RWPE1 (cell line): ENCODE measurements around the gene FOXG1.

Source experiments
- CTCF ChIA-PET: fragments of 350-600 bp; sonication (Branson Sonifier 250); formaldehyde crosslinking; extraction: SDS; loops from one replicate; lab custom pipeline; 2021; lab: Yijun Ruan, JAX
- POLR2A ChIA-PET: fragments of 400-600 bp; formaldehyde crosslinking; extraction: SDS; loops from one replicate; lab custom pipeline; 2020; ENCODE audit warnings: antibody characterized with exemption; ENCODE audit not compliant: low non-redundant PET; lab: Yijun Ruan, JAX
- DNase-seq: peaks from one replicate; pipeline ENCODE4 v3.0.0; 2012; ENCODE audit warnings: low spot score
- H3K27ac ChIP-seq: fragments of 450-650 bp; 2 replicates; pipeline ENCODE4 v1.5.1; 2017
- CTCF ChIP-seq: fragments of 450-650 bp; conservative IDR thresholded peaks from 2 replicates; pipeline ENCODE4 v1.5.1; 2017; ENCODE audit warnings: low read depth, mild to moderate bottlenecking

Gene FOXG1

DNA sequence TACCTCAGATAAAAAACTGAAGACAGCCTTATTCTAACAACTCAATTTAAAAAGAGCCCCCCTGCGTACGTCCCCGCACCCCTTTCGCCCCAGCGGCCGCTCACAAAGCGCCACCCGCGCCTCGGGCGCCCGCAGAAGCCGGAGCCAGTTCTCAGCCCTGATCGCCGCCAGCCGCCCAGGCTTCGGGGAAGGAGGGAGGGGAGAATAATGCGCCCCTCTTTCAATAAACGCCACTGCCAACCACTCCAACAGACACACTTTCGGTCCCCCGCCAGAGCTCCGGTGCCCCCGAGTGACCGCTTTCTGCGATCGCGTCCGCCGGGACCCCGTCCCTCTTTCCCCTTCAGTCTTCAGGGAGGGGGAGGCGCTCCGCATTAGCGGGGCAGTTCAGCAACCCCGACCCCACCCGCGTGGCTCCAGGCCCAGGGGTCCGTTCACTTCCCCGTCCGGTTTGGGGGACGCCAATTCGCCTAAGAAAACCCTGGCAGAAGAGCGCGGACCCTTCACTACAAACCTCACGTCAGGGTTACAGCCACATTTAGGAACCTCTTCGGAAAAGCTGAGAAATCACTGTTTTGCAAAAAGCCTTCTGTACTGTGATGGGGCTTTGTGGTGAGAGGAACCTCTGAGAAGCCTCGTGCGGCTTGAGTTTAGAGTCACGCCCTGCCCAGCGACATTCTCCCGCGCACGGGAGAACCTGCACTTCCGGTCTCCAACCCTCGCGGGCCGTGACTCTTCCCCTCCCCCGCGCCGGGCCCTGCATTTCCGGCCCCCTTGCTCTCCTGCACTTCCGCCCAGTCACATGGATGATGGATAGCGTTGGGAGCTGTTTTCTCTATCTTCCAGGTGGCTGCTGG is 18.7 kb downstream of the FOXG1 start:
- H3K27ac ChIP-seq: no peak overlapping the region
- POLR2A ChIA-PET: no interaction called here
- CTCF ChIA-PET: interaction anchor here (0.7 kb wide), 1 partner anchor 43 kb away, joined by 3 read pairs; no protein-coding TSS in a partner anchor
- no peak for TF ChIP-seq CTCF
- no peak for DNase-seq

DNA sequence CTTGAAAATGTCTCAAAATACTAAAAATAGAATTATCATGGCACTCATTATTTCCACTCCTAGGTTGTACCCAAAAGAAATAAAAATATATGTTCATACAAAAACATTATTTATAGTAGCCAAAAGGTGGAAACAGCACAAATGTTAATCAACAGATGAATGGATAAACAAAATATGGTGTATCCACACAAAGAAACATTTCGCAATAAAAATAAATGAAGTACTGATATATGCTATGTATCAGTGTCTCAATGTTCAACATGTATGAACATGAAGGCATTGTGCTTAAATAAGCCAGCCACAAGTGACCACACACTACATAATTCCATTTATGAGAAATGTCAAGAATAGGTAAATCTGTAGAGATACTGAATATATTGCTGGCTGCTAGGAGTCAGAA is 40.9 kb downstream of the FOXG1 start:
- DNase-seq: no peak
- H3K27ac ChIP-seq: no peak overlapping the region
- no peak for TF ChIP-seq CTCF
- POLR2A ChIA-PET: no interaction called here
- CTCF ChIA-PET: no interaction called here

GRCh38 chr14:28813810-28814209 is 47.2 kb downstream of the FOXG1 start:
- no peak overlapping the region for H3K27ac ChIP-seq
- ChIA-PET POLR2A (no interaction called here), CTCF (no interaction called here)
- no peak for DNase-seq
- TF ChIP-seq CTCF: no peak
